H1 (cell line): Measurements from ENCODE around the gene MT2A. TPM values are rescaled to one million over a fixed set of nuclear protein-coding genes. Genes with fewer than 3 reads are reported as not detected.

Experiments
- CBX5 ChIP-seq: fragments of 300-800, 300-1000 bp; sonication (generic); IDR thresholded peaks from 2 replicates; pipeline ENCODE4 v1.7.1; 2016; ENCODE audit warnings: antibody characterized with exemption, low read length, low read depth
- EZH2 ChIP-seq: fragments of 200-600 bp; sonication (generic); IDR thresholded peaks from 2 replicates; pipeline ENCODE4 v1.7.1; 2012; ENCODE audit warnings: low read depth, mild to moderate bottlenecking, moderate library complexity, low read length, inconsistent platforms; ENCODE audit not compliant: severe bottlenecking
- RBBP5 ChIP-seq: IDR thresholded peaks from 2 replicates; pipeline ENCODE4 v1.7.1; 2012; ENCODE audit warnings: low read depth, mild to moderate bottlenecking, inconsistent platforms, low read length, moderate library complexity, borderline replicate concordance
- SAP30 ChIP-seq: fragments of 300-600 bp; sonication (generic); IDR thresholded peaks from 2 replicates; pipeline ENCODE4 v1.7.1; 2012; ENCODE audit warnings: low read length, moderate library complexity, mild to moderate bottlenecking, inconsistent platforms; ENCODE audit not compliant: insufficient read depth, insufficient replicate concordance
- USF2 ChIP-seq: IDR thresholded peaks from 2 replicates; pipeline ENCODE4 v1.6.1; 2011; ENCODE audit warnings: low read length, improper control_type of control experiment
- polyA plus RNA-seq, 7 experiments: library from polyadenylated mRNA; depleted of rRNA in 3 of 7; stranded (reverse) in 5 of 7; unstranded in 2 of 7; fragments of >200 nt in 5 of 7; fragments of 200-250 nt in 2 of 7; gene quantifications; 1 replicate in 5 of 7; 2 replicates in 1 of 7; 4 replicates in 1 of 7; pipeline versions ENCODE4 v1.2.1 to v1.2.3, GENCODE V29; 2011 to 2013; ENCODE audit warnings: missing spikeins in 2 of 7, mixed read lengths in 2 of 7
- total RNA-seq: library from RNA; stranded (reverse); fragmentation: NEBNext Ultra II Directional; extraction: Animal tissue kit (Norgen Biotek cat#: 25700); gene quantifications from 2 replicates; pipeline ENCODE4 v1.2.1, GENCODE V29; 2021
- TF ChIP-seq, protein P1 (sequence below): IDR thresholded peaks from 2 replicates; pipeline ENCODE4 v1.6.1; 2011; ENCODE audit warnings: low read depth, mild to moderate bottlenecking, low read length; ENCODE audit not compliant: insufficient read depth
- TF ChIP-seq, protein P2 (sequence below), 3 experiments: IDR thresholded peaks; 1 replicate in 2 of 3; 2 replicates in 1 of 3; pipeline versions ENCODE4 v1.5.1 to v1.6.1; 2011; ENCODE audit warnings: low read length in 3 of 3, mild to moderate bottlenecking in 3 of 3, inconsistent platforms in 2 of 3, low read depth in 1 of 3, moderate library complexity in 1 of 3; ENCODE audit not compliant: insufficient read depth in 1 of 3; ENCODE audit errors: control extremely low read depth in 1 of 3

MT2A gene
- total and polyA plus RNA-seq, 2 of the 8 experiments (the other 6 are each of a cell fraction or from before 2014, with no cell fraction given), result 9.5 to 30.1 TPM

GRCh38 chr16:56608876-56609462 lies 585 bp downstream of the MT2A start (continued):
- no peak for TF ChIP-seq USF2
- TF ChIP-seq, protein P1, sequence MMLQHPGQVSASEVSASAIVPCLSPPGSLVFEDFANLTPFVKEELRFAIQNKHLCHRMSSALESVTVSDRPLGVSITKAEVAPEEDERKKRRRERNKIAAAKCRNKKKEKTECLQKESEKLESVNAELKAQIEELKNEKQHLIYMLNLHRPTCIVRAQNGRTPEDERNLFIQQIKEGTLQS, result no peak
- peak; percentile 82 for TF ChIP-seq EZH2
- TF ChIP-seq, protein P2, sequence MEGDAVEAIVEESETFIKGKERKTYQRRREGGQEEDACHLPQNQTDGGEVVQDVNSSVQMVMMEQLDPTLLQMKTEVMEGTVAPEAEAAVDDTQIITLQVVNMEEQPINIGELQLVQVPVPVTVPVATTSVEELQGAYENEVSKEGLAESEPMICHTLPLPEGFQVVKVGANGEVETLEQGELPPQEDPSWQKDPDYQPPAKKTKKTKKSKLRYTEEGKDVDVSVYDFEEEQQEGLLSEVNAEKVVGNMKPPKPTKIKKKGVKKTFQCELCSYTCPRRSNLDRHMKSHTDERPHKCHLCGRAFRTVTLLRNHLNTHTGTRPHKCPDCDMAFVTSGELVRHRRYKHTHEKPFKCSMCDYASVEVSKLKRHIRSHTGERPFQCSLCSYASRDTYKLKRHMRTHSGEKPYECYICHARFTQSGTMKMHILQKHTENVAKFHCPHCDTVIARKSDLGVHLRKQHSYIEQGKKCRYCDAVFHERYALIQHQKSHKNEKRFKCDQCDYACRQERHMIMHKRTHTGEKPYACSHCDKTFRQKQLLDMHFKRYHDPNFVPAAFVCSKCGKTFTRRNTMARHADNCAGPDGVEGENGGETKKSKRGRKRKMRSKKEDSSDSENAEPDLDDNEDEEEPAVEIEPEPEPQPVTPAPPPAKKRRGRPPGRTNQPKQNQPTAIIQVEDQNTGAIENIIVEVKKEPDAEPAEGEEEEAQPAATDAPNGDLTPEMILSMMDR (IDR thresholded peaks at IDR 0.05; ENCODE audit: control extremely low read depth in 1 of 3, insufficient read depth in 1 of 3, low read depth in 1 of 3, low read length in 3 of 3), result no peak
- no peak for TF ChIP-seq CBX5
- TF ChIP-seq SAP30, result no peak
- TF ChIP-seq RBBP5, result no peak
